CD4-positive, alpha-beta T cell treated with Interleukin-1 beta for 1 hour (primary cell): ENCODE results near the gene KCTD4.
"Not testable (repeated sequence)": the region's sequence is repeated elsewhere in the genome, so short reads cannot be mapped to it uniquely, and the experiment has no call there.

Source experiments
- DNase-seq, 2 donors: peaks; one replicate each; pipeline ENCODE4 v3.0.0-alpha.2; 2020 to 2022

KCTD4 gene

GRCh38 chr13:45209229-45209628 is 8.4 kb upstream of the KCTD4 start:
- no peak for DNase-seq

- DNase-seq = no peak
Measured at GRCh38 chr13:45208132-45208531, 7.3 kb upstream of the KCTD4 start.

- DNase-seq = no peak
Measured at GRCh38 chr13:45207319-45207718, 6.5 kb upstream of the KCTD4 start.

GRCh38 chr13:45206340-45206739 is 5.5 kb upstream of the KCTD4 start:
- DNase-seq = no peak

GRCh38 chr13:45205124-45205523 is 4.3 kb upstream of the KCTD4 start:
- no peak for DNase-seq

- DNase-seq = no peak
Measured at GRCh38 chr13:45199711-45200110, 1.1 kb downstream of the KCTD4 start.

- no peak for DNase-seq
Measured at GRCh38 chr13:45198924-45199323, 1.9 kb downstream of the KCTD4 start.

GRCh38 chr13:45198041-45198440 is 2.8 kb downstream of the KCTD4 start:
- DNase-seq = no peak

- no peak for DNase-seq
Measured at GRCh38 chr13:45196622-45197021, 4.2 kb downstream of the KCTD4 start.

GRCh38 chr13:45196096-45196495 is 4.7 kb downstream of the KCTD4 start:
- no peak for DNase-seq

GRCh38 chr13:45195421-45195820 is 5.4 kb downstream of the KCTD4 start:
- no peak for DNase-seq

GRCh38 chr13:45194081-45194939 is 6.5 kb downstream of the KCTD4 start:
- no peak for DNase-seq

- DNase-seq = no peak
Measured at GRCh38 chr13:45191874-45192273, 9.0 kb downstream of the KCTD4 start.

GRCh38 chr13:45189511-45189910 is 11.3 kb downstream of the KCTD4 start:
- not testable (repeated sequence) for DNase-seq

GRCh38 chr13:45189077-45189476 is 11.8 kb downstream of the KCTD4 start:
- not testable (repeated sequence) for DNase-seq

- DNase-seq = no peak
Measured at GRCh38 chr13:45185286-45185685, 15.6 kb downstream of the KCTD4 start.

- no peak for DNase-seq
Measured at GRCh38 chr13:45184693-45185092, 16.2 kb downstream of the KCTD4 start.

- no peak for DNase-seq
Measured at GRCh38 chr13:45180713-45181601, 19.9 kb downstream of the KCTD4 start.

GRCh38 chr13:45180303-45180702 is 20.5 kb downstream of the KCTD4 start:
- DNase-seq = no peak

GRCh38 chr13:45179428-45179827 is 21.4 kb downstream of the KCTD4 start:
- DNase-seq = no peak

GRCh38 chr13:45178349-45179162 is 22.3 kb downstream of the KCTD4 start:
- no peak for DNase-seq

GRCh38 chr13:45174478-45174877 is 26.4 kb downstream of the KCTD4 start:
- DNase-seq = no peak

- DNase-seq = no peak
Measured at GRCh38 chr13:45168555-45168930, 32.3 kb downstream of the KCTD4 start.
